ENCODE data around the gene TNS1. TPM values are rescaled to one million over a fixed set of nuclear protein-coding genes. Genes with fewer than 3 reads are reported as not detected.

The TNS1 gene
- polyA plus RNA-seq, 3 donors: 0.26 to 1.6 (median 1.5) TPM

DNA sequence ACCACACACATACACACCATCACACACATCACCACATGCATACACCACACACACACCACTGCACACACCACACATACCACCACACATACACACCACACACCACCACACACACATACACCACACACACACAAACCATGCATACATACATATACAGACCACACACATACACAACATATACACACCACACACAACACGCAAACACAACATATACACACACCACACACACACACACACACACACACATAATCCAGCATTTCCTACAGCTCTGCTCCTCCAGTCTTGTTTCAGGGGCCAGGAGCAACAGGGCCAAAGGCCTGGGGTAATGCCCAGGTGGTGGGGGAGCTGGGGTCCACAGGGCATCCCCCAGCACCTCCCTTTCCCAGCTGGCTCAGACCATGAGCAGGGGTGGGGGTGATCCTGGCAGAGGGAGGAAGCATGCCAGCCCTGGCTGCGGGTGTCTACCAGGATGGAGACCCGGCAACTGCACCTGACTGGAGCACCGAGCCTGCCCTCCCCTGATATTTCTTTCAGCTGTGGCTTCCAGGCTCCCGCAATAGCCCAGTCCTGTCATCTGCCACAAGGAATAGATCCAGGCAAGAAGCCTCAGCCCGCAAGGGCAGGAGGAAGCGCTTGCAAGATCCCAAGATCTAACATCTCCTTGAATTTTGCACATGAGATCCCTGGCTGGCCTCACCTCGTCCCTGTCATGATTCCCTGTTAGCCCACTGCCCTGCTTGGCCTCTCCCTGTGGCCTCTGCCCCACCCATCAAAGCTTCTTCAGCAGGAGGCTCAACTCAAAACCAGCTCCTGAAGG is 196.9 kb downstream of the TNS1 start:
- peak overlapping the region in 1 of 7 donors; percentile 45 for H3K27ac Mint-ChIP-seq
- peaks cover 10 to 24% of the 10 kb centered on the region in 2 donors for H3K36me3 ChIP-seq (replicated peaks in 1 of 2; ENCODE audit: control insufficient read depth in 1 of 2, insufficient read depth in 2 of 2, low read length in 2 of 2)
- DNase-seq: no peak

GRCh38 chr2:217804791-217805667 is 197.8 kb downstream of the TNS1 start:
- Histone ChIP-seq H3K27me3 (ENCODE audit: control insufficient read depth in 2 of 2, insufficient read depth in 2 of 2, low read length in 2 of 2) (no peaks in the 10 kb centered on the region), H3K79me2 (ENCODE audit: insufficient read depth, low read length) (no peaks in the 10 kb centered on the region), H3K27ac (ENCODE audit: low read depth in 1 of 2, low read length in 2 of 2) (no peak overlapping the region), H3K36me3 (replicated peaks in 1 of 2; ENCODE audit: control insufficient read depth in 1 of 2, insufficient read depth in 2 of 2, low read length in 2 of 2) (peaks cover 10 to 18% of the 10 kb centered on the region in 2 donors), H3K4me1 (ENCODE audit: control insufficient read depth in 1 of 2, insufficient read depth in 2 of 2, low read length in 2 of 2) (peaks cover 3 to 4% of the 10 kb centered on the region in 2 donors), H3K9me3 (replicated peaks in 1 of 2; ENCODE audit: control insufficient read depth in 1 of 2, insufficient read depth in 1 of 2, low read length in 2 of 2) (no peaks in the 10 kb centered on the region), H3K4me3 (replicated peaks in 1 of 3; ENCODE audit: low read depth in 2 of 3, low read length in 3 of 3) (no peak overlapping the region), H4K20me1 (ENCODE audit: insufficient read depth, low read length) (no peaks in the 10 kb centered on the region), H3K4me2 (replicated peaks; ENCODE audit: extremely low read depth, low read length, poor library complexity, severe bottlenecking) (no peak overlapping the region), H2AFZ (ENCODE audit: insufficient read depth, low read depth, low read length, poor library complexity, severe bottlenecking) (no peak overlapping the region), H3K9ac (ENCODE audit: insufficient read depth, low read length, poor library complexity, severe bottlenecking) (no peak overlapping the region)
- peaks cover 1 to 6% (median 4%) of the 10 kb centered on the region in 3 donors for H3K27me3 Mint-ChIP-seq (ENCODE audit: low read depth in 3 of 3)
- no peak overlapping the region for H3K4me3 Mint-ChIP-seq
- peaks cover 26 to 27% of the 10 kb centered on the region in 2 donors for H3K36me3 Mint-ChIP-seq
- H3K4me1 Mint-ChIP-seq: peaks cover 6% of the 10 kb centered on the region
- peak overlapping the region in 2 of 7 donors; percentile 16 to 26 for H3K27ac Mint-ChIP-seq
- peaks cover 0 to 3% (median 1%) of the 10 kb centered on the region in 7 donors for H3K9me3 Mint-ChIP-seq
- intact Hi-C loops (cut with micrococcal nuclease): no loop called here
- no peak for DNase-seq
- WGBS (ENCODE audit: insufficient coverage): 51% methylated on average over 2 of the region's 9 CpGs
- TF ChIP-seq, protein P1, sequence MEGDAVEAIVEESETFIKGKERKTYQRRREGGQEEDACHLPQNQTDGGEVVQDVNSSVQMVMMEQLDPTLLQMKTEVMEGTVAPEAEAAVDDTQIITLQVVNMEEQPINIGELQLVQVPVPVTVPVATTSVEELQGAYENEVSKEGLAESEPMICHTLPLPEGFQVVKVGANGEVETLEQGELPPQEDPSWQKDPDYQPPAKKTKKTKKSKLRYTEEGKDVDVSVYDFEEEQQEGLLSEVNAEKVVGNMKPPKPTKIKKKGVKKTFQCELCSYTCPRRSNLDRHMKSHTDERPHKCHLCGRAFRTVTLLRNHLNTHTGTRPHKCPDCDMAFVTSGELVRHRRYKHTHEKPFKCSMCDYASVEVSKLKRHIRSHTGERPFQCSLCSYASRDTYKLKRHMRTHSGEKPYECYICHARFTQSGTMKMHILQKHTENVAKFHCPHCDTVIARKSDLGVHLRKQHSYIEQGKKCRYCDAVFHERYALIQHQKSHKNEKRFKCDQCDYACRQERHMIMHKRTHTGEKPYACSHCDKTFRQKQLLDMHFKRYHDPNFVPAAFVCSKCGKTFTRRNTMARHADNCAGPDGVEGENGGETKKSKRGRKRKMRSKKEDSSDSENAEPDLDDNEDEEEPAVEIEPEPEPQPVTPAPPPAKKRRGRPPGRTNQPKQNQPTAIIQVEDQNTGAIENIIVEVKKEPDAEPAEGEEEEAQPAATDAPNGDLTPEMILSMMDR (IDR thresholded peaks at IDR 0.05): no peak

More for the DNA sequence above, 196.9 kb downstream of the TNS1 start:
- no peak overlapping the region for H3K27ac ChIP-seq (ENCODE audit: low read depth in 1 of 2, low read length in 2 of 2)
- Mint-ChIP-seq H3K9me3 (peaks cover 0 to 3% (median 2%) of the 10 kb centered on the region in 7 donors), H3K36me3 (peaks cover 30% of the 10 kb centered on the region in 2 donors), H3K4me1 (peaks cover 6% of the 10 kb centered on the region), H3K27me3 (ENCODE audit: low read depth in 3 of 3) (peaks cover 1 to 4% (median 3%) of the 10 kb centered on the region in 3 donors), H3K4me3 (no peak overlapping the region)
- TF ChIP-seq, protein P1 (IDR thresholded peaks at IDR 0.05): no peak
- no peak overlapping the region for H3K4me2 ChIP-seq (replicated peaks; ENCODE audit: extremely low read depth, low read length, poor library complexity, severe bottlenecking)
- intact Hi-C loops (cut with micrococcal nuclease): no loop called here
- H3K27me3 ChIP-seq (ENCODE audit: control insufficient read depth in 2 of 2, insufficient read depth in 2 of 2, low read length in 2 of 2): no peaks in the 10 kb centered on the region
- H3K79me2 ChIP-seq (ENCODE audit: insufficient read depth, low read length): no peaks in the 10 kb centered on the region
- no peak overlapping the region for H2AFZ ChIP-seq (ENCODE audit: insufficient read depth, low read depth, low read length, poor library complexity, severe bottlenecking)
- H3K4me3 ChIP-seq (replicated peaks in 1 of 3; ENCODE audit: low read depth in 2 of 3, low read length in 3 of 3): no peak overlapping the region
- H3K9me3 ChIP-seq (replicated peaks in 1 of 2; ENCODE audit: control insufficient read depth in 1 of 2, insufficient read depth in 1 of 2, low read length in 2 of 2): no peaks in the 10 kb centered on the region
- no peak overlapping the region for H3K9ac ChIP-seq (ENCODE audit: insufficient read depth, low read length, poor library complexity, severe bottlenecking)
- H3K4me1 ChIP-seq (ENCODE audit: control insufficient read depth in 1 of 2, insufficient read depth in 2 of 2, low read length in 2 of 2): peaks cover 3 to 4% of the 10 kb centered on the region in 2 donors
- 92% methylated on average over 8 of the region's 8 CpGs for WGBS (ENCODE audit: insufficient coverage)
- H4K20me1 ChIP-seq (ENCODE audit: insufficient read depth, low read length): no peaks in the 10 kb centered on the region

Measured in CD14-positive monocyte (primary cell).